Stimulated activated CD4-positive, alpha-beta T cell treated with anti-CD3 and anti-CD28 coated beads, Interleukin-15, amount 100 ng/mL, for 48 hours (primary cell): ENCODE measurements around the gene CFAP46.
"Not testable (repeated sequence)": the region's sequence is repeated elsewhere in the genome, so short reads cannot be mapped to it uniquely, and the experiment has no call there.

Experiments
- DNase-seq, 2 donors: peaks; one replicate each; pipeline ENCODE4 v3.0.0-alpha.2; 2020; ENCODE audit warnings: low read depth in 2 of 2

Gene CFAP46

DNA sequence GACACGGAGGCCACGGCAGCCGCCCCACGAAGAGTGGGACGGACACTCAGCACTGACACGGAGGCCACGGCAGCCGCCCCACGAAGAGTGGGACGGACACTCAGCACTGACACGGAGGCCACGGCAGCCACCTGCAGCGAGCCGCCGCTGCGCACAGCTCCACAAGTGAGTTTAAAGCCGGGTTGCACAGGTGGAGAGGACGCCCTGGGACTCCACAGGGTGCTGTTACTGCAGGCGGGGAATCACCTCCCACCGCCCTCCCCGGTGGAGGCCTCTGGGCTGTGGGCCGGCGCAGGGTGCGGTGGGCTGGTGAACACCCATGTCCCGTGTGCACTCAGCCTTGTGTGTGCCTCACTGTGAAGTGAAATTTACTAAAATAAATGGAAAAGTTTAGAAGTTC lies 169.6 kb downstream of the CFAP46 start:
- DNase-seq, result not testable (repeated sequence)

DNA sequence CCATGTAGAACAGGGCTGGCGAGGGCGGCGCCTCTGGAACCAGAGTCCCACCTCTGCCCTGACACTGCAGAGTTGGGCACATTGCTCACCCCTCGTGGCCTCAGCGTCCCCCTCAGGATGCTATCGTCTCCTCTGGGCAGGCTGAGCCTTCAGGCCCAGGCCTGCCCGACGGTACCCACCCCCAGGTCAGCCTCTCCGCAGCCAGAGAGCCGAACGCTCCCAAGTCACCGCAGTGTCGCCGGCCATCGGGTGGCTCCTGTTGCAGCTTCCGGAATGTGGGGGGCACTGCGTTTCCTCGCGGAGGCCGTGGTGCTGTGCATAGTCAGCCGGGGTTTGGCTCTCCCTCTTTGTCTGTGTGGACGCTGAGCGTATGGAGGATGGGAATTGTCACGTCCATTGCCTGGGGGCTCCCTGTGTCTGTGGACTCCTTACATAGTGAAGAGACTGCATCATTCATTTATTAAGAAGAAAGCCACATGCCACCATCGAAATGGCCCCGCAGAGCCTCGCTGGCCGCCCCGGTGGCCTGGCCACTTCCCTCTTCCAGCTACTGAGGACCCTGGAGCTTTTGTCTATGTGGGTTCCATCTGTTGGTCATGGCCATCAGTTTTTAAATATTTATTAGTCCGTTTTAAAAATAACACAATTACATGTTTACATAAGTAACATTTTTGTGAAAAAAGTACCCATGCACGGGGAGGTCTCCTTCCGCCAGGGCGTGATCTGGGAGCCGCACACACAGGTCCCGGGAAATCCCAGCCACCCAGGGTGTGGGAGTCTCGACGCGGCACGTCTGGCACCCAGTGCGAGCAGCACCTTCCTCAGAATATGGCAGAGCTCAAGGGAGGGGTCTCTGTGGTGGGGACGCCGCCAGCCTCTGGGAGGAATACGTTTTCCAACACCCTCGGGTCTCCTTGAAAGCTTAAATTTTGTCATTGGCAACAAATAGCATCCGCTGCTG lies 172.0 kb downstream of the CFAP46 start:
- no peak for DNase-seq

DNA sequence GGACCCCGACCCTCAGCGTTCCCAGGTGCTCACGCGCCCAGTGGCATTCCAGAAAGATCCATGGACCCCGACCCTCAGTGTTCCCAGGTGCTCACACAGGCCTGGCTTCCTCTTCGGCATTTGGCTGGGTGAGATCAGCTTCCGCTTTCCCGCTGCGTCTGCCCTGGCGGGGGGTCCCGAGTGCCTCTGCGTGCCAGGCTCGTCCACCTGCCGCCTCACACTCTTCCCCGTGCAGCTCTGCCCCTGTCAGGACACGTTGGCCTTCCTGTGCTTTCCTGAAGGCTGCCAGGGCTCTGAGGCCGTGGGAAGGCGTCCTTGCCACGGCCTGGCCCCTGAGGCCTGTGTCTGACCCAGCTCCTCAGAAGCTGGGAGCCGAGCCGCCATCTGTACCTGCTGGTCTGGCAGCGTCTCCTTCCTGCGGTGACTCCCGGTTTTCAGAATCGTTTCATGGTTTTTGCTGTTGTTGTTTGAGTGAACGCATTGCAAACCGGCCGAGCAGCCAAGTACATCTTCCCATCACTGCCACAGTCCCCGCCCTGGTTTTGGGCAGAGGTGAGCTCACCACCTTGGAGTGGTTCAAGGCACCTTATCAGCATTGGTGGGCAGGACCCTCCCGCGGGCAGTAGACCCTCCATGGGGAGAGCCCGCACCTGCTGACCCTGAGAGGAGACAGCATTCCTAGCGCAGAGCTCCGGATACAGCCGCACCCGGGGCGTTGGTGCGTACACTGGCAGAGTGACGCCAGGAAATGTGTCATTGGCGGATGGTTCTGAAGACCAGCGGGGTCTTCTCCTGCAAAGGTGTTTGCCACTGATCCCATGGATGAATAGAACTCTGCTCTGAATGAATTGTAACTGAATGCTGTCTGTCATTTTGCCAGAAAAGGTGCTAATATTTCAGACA lies 173.8 kb downstream of the CFAP46 start:
- no peak for DNase-seq

DNA sequence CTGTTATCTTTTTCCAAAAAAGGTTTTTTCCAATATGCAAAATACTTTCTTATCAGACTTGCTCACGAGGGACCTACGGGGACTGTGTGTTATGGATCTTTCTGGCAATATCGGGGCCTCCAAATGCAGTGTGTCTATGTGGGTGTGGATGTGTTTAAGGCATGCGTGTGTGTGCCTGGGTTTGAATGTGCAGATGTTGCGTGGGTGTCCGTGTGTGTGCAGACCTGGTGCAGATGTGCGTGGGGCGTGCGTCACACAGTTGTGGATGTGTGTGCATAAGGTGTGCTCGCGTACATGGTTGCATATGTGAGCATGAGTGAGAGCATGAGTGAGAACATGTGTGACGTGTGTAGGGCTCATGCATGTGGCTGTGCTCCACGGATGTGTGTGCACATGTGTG lies 176.1 kb downstream of the CFAP46 start:
- no peak for DNase-seq

DNA sequence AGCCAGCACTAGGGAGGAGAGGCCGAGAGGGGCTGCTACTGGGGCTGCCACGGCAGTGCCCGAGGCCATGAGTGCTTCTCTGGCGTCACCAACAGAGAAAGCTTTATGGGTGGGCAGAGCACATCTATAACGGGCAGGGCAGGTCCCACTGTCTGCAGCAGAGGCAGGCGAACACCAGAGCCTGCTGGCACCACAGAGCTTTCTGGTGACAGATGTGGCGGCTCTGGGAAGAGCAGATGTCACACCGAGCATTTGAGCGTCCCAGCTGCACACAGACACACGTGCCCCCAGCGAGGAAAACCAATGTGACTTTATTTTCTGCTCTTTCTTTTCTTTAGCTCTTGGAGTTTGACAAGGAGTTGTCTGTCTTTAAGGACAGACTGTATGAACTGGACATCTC lies 176.9 kb downstream of the CFAP46 start:
- DNase-seq, result no peak

DNA sequence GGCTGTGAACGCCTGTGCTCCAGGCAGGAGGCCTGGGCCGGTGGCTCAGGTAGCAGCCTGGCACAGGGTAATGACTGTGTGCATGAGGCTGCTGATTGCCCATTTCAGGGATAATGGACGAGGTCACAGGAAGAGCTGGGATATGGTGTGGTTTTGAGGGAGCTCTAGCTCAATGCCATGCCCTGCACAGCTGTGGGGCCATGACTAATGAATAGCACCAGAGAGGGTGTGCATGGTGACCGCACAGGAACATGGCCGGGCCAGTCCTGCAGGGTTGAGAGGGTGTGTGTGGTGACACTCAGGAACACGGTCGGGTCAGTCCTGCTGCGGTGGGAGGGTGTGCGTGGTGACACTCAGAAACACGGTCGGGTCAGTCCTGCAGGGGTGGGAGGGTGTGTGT lies 178.3 kb downstream of the CFAP46 start:
- DNase-seq, result no peak

DNA sequence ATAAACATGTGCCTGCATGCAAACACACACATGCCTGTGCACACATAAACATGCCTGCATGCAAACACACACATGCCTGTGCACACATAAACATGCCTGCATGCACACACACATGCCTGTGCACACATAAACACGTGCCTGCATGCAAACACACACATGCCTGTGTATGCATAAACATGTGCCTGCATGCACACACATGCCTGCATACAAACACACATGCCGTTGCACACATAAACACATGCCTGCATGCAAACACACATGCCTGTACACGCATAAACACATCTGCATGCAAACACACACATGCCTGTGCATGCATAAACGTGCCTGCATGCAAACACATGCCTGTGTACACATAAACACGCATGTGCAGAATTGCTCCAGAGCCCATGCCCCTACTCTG lies 178.8 kb downstream of the CFAP46 start:
- no peak for DNase-seq

DNA sequence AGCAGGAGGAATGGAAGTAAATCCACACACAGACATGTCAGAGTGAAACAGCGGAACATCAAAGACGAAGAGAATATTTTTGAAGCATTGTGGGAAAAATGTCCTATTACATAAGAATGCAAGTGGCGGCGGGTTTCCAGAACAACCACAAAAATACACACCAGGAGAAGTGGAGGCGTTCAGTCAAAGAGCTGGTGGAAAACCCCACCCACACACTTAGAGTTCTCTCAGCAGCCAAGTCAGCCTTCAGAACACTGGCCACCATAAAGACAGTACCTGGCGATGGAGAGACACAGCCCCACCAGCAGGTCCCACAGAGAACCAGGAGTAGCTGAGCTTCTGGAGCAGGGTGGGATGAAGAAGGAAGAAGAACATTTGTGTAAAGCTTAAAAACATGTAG lies 180.1 kb downstream of the CFAP46 start:
- no peak for DNase-seq

DNA sequence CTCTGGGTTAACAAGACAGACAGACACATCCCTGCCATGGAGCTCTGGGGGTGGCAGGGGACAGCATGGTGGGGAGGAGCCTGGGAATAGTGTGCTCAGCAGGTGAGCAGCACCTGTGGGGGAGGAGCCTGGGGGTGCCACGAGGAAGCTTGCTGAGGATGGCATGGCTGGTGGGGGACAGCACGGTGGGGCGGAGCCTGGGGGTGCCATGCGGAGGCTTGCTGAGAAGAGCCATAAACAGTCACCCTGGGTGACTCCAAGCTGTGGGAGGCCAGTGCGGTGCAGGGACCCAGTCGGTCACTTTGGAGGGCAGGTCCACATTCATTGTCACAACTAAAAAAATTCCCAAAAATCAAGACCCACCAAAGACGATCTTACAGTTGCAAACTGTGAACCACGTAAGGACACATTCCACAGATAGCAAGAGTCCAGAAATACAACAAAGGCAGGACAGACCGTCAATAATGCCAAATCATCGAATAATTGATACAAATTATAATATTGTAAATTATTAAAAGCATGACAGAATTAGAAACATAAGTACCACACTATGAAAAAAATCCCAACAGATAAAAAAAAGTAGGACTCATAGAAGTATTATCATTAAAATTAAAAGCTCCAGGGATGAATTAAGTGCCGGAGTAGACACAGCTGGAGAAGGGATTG lies 180.8 kb downstream of the CFAP46 start:
- DNase-seq, result no peak

DNA sequence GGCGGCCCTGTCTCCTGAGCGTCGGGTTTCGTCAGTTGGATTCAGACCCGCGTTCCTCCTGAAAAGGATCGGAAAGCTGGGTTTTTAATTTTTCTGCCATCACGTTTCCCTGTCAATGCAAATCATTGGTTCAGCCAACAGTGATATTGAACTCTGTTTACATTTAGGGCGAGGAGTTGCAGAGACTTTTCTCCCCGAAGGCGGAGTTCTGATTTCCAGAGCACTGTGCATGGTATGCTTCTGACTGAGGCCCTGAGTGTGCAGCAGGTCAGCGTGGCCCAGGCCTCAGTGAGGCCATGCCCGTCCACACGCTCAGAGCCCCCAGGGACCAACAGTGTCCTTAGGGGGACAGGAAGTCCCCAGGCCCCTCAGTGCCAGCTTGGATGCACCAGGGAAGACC lies 183.5 kb downstream of the CFAP46 start:
- DNase-seq, result no peak
